Measurements from ENCODE around the gene ADH1C. TPM values are rescaled to one million over a fixed set of nuclear protein-coding genes. Genes with fewer than 3 reads are reported as not detected.
"Not testable (repeated sequence)": the region's sequence is repeated elsewhere in the genome, so short reads cannot be mapped to it uniquely, and the experiment has no call there.

Gene ADH1C
- polyA plus RNA-seq, 1 donor: 40.5 TPM

GRCh38 chr4:99382745-99383360 lies 30.3 kb upstream of the ADH1C start:
- H3K27me3 ChIP-seq (ENCODE audit: control insufficient read depth, insufficient read depth, low read length): no peaks in the 10 kb centered on the region
- no peak for DNase-seq
- H3K27ac ChIP-seq (ENCODE audit: low read length): no peak overlapping the region
- no peaks in the 10 kb centered on the region for H3K4me1 ChIP-seq (ENCODE audit: control insufficient read depth, insufficient read depth, low read length)
- no CpG with 5 or more reads among the region's 1 CpG for WGBS (ENCODE audit: insufficient coverage, low lambda C conversion rate)
- no peaks in the 10 kb centered on the region for H3K9me3 ChIP-seq (ENCODE audit: control insufficient read depth, low read depth, low read length)
- no peak overlapping the region for H3K4me3 ChIP-seq (ENCODE audit: low read length)
- no peaks in the 10 kb centered on the region for H3K36me3 ChIP-seq (ENCODE audit: control insufficient read depth, insufficient read depth, low read length)

DNA sequence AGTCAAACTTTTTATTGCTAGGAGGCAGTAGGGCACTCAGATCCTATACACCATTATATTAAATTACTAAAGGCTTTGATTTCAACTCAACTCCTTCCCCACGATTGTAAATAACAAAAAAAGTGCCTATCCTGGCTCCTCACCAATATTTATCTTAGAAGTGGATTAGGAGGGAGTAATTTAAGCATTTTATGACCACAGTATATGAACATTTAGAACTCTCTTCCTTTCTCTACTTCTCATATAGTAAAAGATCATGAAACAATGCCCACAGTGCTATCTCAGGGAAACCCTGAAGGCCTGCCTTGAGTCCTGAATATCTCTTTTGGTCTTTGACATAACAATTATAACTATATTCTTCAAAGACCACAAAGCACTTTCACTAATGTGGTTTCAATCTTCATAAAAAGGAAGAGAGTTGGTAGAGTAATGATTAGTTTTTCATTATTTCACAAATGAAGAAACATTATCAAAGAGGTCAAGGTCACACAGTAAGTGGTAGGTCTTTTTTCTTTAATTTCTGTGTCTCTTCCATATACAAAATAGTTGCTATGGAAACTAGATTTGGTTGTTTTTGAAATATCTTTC lies 29.1 kb upstream of the ADH1C start:
- Histone ChIP-seq H3K4me3 (ENCODE audit: low read length) (no peak overlapping the region), H3K27ac (ENCODE audit: low read length) (no peak overlapping the region), H3K9me3 (ENCODE audit: control insufficient read depth, low read depth, low read length) (no peaks in the 10 kb centered on the region), H3K36me3 (ENCODE audit: control insufficient read depth, insufficient read depth, low read length) (no peaks in the 10 kb centered on the region), H3K4me1 (ENCODE audit: control insufficient read depth, insufficient read depth, low read length) (no peaks in the 10 kb centered on the region), H3K27me3 (ENCODE audit: control insufficient read depth, insufficient read depth, low read length) (no peaks in the 10 kb centered on the region)
- DNase-seq: no peak
- WGBS (ENCODE audit: insufficient coverage, low lambda C conversion rate): no CpG with 5 or more reads among the region's 1 CpG

- H3K9me3 ChIP-seq (ENCODE audit: control insufficient read depth, low read depth, low read length): no peaks in the 10 kb centered on the region
- H3K36me3 ChIP-seq (ENCODE audit: control insufficient read depth, insufficient read depth, low read length): no peaks in the 10 kb centered on the region
- no peaks in the 10 kb centered on the region for H3K27me3 ChIP-seq (ENCODE audit: control insufficient read depth, insufficient read depth, low read length)
- no peak overlapping the region for H3K4me3 ChIP-seq (ENCODE audit: low read length)
- H3K4me1 ChIP-seq (ENCODE audit: control insufficient read depth, insufficient read depth, low read length): no peaks in the 10 kb centered on the region
- DNase-seq: no peak
- H3K27ac ChIP-seq (ENCODE audit: low read length): no peak overlapping the region
Observed at GRCh38 chr4:99379571-99379970, 27.0 kb upstream of the ADH1C start.

- no peak for DNase-seq
- Histone ChIP-seq H3K4me1 (ENCODE audit: control insufficient read depth, insufficient read depth, low read length) (no peaks in the 10 kb centered on the region), H3K9me3 (ENCODE audit: control insufficient read depth, low read depth, low read length) (no peaks in the 10 kb centered on the region), H3K4me3 (ENCODE audit: low read length) (no peak overlapping the region), H3K36me3 (ENCODE audit: control insufficient read depth, insufficient read depth, low read length) (no peaks in the 10 kb centered on the region), H3K27me3 (ENCODE audit: control insufficient read depth, insufficient read depth, low read length) (no peaks in the 10 kb centered on the region), H3K27ac (ENCODE audit: low read length) (no peak overlapping the region)
- 90% methylated on average over 2 of the region's 3 CpGs for WGBS (ENCODE audit: insufficient coverage, low lambda C conversion rate)
Observed at GRCh38 chr4:99378876-99379275, 26.3 kb upstream of the ADH1C start.

- H3K27me3 ChIP-seq (ENCODE audit: control insufficient read depth, insufficient read depth, low read length); H3K36me3 ChIP-seq (ENCODE audit: control insufficient read depth, insufficient read depth, low read length); H3K4me1 ChIP-seq (ENCODE audit: control insufficient read depth, insufficient read depth, low read length); H3K4me3 ChIP-seq (ENCODE audit: low read length); H3K9me3 ChIP-seq (ENCODE audit: control insufficient read depth, low read depth, low read length); H3K27ac ChIP-seq (ENCODE audit: low read length); DNase-seq: not testable (repeated sequence)
- no CpG with 5 or more reads among the region's 6 CpGs for WGBS (ENCODE audit: insufficient coverage, low lambda C conversion rate)
Observed at GRCh38 chr4:99377341-99377740, 24.8 kb upstream of the ADH1C start.

DNA sequence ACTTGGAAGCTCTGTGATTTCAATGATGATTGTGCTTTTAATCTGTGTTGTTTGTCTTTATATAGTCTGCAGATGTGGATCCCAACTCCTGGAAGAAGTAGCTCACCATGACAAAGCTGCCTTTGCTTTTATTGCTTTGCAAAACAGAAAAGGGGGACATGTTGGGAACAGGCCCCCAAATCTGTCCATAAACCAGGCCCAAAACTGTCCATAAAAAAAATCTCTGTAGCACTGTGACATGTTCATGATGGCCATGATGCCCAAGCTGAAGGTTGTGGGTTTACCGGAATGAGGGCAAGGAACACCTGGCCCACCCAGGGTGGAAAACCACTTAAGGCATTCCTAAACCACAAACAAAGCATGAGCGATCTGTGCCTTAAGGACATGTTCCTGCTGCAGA lies 19.9 kb upstream of the ADH1C start:
- not testable (repeated sequence) for DNase-seq; H3K9me3 ChIP-seq (ENCODE audit: control insufficient read depth, low read depth, low read length); H3K27ac ChIP-seq (ENCODE audit: low read length); H3K4me1 ChIP-seq (ENCODE audit: control insufficient read depth, insufficient read depth, low read length); H3K27me3 ChIP-seq (ENCODE audit: control insufficient read depth, insufficient read depth, low read length); H3K4me3 ChIP-seq (ENCODE audit: low read length); H3K36me3 ChIP-seq (ENCODE audit: control insufficient read depth, insufficient read depth, low read length)
- WGBS (ENCODE audit: insufficient coverage, low lambda C conversion rate): 80% methylated on average over 1 of the region's 2 CpGs

GRCh38 chr4:99367817-99368216 lies 15.3 kb upstream of the ADH1C start:
- H3K9me3 ChIP-seq (ENCODE audit: control insufficient read depth, low read depth, low read length); H3K4me1 ChIP-seq (ENCODE audit: control insufficient read depth, insufficient read depth, low read length); H3K4me3 ChIP-seq (ENCODE audit: low read length); H3K27me3 ChIP-seq (ENCODE audit: control insufficient read depth, insufficient read depth, low read length); DNase-seq; H3K36me3 ChIP-seq (ENCODE audit: control insufficient read depth, insufficient read depth, low read length); H3K27ac ChIP-seq (ENCODE audit: low read length): not testable (repeated sequence)
- no CpG with 5 or more reads among the region's 2 CpGs for WGBS (ENCODE audit: insufficient coverage, low lambda C conversion rate)

GRCh38 chr4:99366491-99366890 lies 13.9 kb upstream of the ADH1C start:
- peaks cover 4% of the 10 kb centered on the region for H3K9me3 ChIP-seq (ENCODE audit: control insufficient read depth, low read depth, low read length)
- H3K4me1 ChIP-seq (ENCODE audit: control insufficient read depth, insufficient read depth, low read length): no peaks in the 10 kb centered on the region
- no peaks in the 10 kb centered on the region for H3K36me3 ChIP-seq (ENCODE audit: control insufficient read depth, insufficient read depth, low read length)
- H3K4me3 ChIP-seq (ENCODE audit: low read length): no peak overlapping the region
- no peak for DNase-seq
- WGBS (ENCODE audit: insufficient coverage, low lambda C conversion rate): no CpG with 5 or more reads among the region's 1 CpG
- H3K27me3 ChIP-seq (ENCODE audit: control insufficient read depth, insufficient read depth, low read length): no peaks in the 10 kb centered on the region
- H3K27ac ChIP-seq (ENCODE audit: low read length): no peak overlapping the region

DNA sequence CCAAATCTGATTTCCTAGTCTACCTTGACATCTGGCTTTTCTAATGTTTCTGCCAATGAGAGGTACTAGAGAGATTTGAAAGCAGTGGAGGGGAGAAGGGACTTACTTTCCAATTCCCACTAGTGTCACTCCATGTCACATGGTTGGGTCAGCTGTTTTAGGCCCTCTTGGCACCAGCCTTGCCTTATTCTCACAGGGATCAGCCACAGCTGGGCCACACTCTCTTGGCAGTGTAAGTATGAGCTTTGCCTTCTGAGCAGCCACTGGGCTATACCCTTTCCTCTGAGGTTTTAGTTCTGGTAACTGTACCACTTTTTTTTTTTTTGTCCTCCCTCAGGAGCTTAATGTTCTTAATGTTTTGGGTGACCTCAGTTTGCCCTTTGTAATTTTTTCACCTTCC lies 10.2 kb upstream of the ADH1C start:
- no peak for DNase-seq
- Histone ChIP-seq H3K4me1 (ENCODE audit: control insufficient read depth, insufficient read depth, low read length) (no peaks in the 10 kb centered on the region), H3K27ac (ENCODE audit: low read length) (no peak overlapping the region), H3K27me3 (ENCODE audit: control insufficient read depth, insufficient read depth, low read length) (no peaks in the 10 kb centered on the region), H3K36me3 (ENCODE audit: control insufficient read depth, insufficient read depth, low read length) (no peaks in the 10 kb centered on the region), H3K9me3 (ENCODE audit: control insufficient read depth, low read depth, low read length) (peaks cover 12% of the 10 kb centered on the region), H3K4me3 (ENCODE audit: low read length) (no peak overlapping the region)

DNA sequence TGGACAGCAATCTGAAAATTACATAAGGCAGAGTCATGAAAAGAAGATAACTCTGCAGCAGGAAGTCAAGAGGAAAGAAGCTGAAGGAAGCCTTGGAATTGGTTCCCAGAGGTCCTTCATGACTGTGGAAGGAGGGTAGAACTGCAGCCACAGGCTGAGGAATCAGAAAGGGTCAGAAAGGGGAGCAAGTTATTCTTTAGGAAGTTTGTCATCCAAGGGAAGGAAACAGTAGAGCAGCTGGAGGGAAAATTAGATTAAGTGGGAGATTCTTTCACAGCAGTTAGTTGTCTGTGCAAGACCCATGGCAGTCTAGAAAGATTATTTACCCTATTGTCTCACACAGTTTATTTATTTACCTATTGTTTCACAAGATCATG lies 9.3 kb upstream of the ADH1C start:
- H3K9me3 ChIP-seq (ENCODE audit: control insufficient read depth, low read depth, low read length): peaks cover 12% of the 10 kb centered on the region
- H3K36me3 ChIP-seq (ENCODE audit: control insufficient read depth, insufficient read depth, low read length): no peaks in the 10 kb centered on the region
- H3K4me1 ChIP-seq (ENCODE audit: control insufficient read depth, insufficient read depth, low read length): no peaks in the 10 kb centered on the region
- H3K4me3 ChIP-seq (ENCODE audit: low read length): no peak overlapping the region
- no peak overlapping the region for H3K27ac ChIP-seq (ENCODE audit: low read length)
- no peak for DNase-seq
- no peaks in the 10 kb centered on the region for H3K27me3 ChIP-seq (ENCODE audit: control insufficient read depth, insufficient read depth, low read length)

DNA sequence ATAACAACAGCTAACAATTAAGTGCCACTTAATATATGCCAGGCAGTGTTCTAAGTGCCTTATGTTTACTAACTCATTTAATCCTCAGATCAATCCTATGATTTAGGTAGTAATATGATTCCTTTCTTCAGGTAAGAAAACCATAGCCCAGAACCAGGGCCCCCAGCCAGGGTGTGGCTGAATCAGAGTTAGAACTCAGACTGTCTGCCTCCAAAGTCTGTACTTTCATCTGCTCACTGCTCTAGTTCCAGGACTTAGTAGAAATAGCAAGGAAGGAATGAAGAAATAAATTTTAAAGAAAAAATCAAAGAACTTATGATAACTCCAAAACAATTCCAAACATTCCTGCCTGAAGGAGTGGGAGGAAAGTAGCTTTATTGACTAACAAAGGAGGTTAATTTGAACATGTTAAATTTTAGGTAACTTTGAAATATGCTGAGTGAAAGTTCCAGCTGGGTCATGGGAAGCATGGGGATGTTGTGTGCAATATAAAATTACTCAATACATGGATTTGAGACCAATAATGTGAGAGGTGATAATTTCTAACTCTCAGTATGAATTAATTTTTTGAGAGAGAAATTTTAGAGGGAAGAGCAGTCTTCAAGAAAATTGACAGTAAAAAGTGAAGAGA lies 8.8 kb upstream of the ADH1C start:
- Histone ChIP-seq H3K27me3 (ENCODE audit: control insufficient read depth, insufficient read depth, low read length) (no peaks in the 10 kb centered on the region), H3K4me3 (ENCODE audit: low read length) (no peak overlapping the region), H3K27ac (ENCODE audit: low read length) (no peak overlapping the region), H3K36me3 (ENCODE audit: control insufficient read depth, insufficient read depth, low read length) (no peaks in the 10 kb centered on the region), H3K9me3 (ENCODE audit: control insufficient read depth, low read depth, low read length) (peaks cover 12% of the 10 kb centered on the region), H3K4me1 (ENCODE audit: control insufficient read depth, insufficient read depth, low read length) (no peaks in the 10 kb centered on the region)
- no peak for DNase-seq
